GM12864 (cell line): ENCODE data around the gene TBC1D16.

Source experiments
- DNase-seq: peaks from one replicate; pipeline ENCODE4 v3.0.0-alpha.2; 2011; ENCODE audit warnings: low read depth
- H3K4me3 ChIP-seq: 2 replicates; pipeline ENCODE4 v1.5.1; 2011; ENCODE audit warnings: mild to moderate bottlenecking, low read depth, low read length, control low read depth
- TF ChIP-seq, protein P1 (sequence below): IDR thresholded peaks from 2 replicates; pipeline ENCODE4 v1.5.1; 2011; ENCODE audit warnings: low read depth, mild to moderate bottlenecking, moderate library complexity, low read length, control low read depth, inconsistent platforms; ENCODE audit errors: missing control alignments

The TBC1D16 gene

DNA sequence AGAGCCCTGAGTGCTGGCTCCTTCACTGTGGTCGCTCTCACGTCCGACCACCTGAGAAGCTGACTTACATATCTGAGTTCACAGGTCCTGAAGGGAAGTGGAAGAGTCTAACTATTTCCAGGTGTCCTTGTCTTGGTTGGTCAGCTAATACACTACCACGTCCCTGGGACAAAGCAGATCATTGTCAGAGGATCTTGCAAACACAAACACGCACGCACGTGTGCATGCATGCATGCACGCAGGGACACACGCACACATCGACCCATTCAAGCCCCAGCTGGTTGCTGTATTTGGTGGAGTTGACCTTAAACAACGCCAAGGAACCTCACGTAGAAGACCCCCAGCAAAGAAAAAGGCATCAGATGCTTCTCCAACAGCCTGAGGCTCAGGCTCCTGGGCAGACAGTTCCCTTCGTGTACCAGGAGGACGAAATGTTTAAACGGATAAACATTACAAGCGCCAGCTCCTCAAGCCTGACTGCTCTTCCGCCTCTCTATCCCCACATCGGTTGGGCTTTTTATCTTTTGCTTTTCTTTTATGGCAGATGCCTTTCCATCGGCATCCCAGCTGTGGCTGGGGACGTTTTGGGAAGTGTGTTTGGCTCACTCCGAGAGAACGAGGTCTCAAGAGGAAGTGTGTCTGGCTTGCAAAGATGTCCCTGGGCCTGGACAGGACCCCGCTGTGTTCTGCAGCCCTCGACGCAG is 95.8 kb downstream of the TBC1D16 start:
- DNase-seq: no peak
- TF ChIP-seq, protein P1, sequence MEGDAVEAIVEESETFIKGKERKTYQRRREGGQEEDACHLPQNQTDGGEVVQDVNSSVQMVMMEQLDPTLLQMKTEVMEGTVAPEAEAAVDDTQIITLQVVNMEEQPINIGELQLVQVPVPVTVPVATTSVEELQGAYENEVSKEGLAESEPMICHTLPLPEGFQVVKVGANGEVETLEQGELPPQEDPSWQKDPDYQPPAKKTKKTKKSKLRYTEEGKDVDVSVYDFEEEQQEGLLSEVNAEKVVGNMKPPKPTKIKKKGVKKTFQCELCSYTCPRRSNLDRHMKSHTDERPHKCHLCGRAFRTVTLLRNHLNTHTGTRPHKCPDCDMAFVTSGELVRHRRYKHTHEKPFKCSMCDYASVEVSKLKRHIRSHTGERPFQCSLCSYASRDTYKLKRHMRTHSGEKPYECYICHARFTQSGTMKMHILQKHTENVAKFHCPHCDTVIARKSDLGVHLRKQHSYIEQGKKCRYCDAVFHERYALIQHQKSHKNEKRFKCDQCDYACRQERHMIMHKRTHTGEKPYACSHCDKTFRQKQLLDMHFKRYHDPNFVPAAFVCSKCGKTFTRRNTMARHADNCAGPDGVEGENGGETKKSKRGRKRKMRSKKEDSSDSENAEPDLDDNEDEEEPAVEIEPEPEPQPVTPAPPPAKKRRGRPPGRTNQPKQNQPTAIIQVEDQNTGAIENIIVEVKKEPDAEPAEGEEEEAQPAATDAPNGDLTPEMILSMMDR: no peak

DNA sequence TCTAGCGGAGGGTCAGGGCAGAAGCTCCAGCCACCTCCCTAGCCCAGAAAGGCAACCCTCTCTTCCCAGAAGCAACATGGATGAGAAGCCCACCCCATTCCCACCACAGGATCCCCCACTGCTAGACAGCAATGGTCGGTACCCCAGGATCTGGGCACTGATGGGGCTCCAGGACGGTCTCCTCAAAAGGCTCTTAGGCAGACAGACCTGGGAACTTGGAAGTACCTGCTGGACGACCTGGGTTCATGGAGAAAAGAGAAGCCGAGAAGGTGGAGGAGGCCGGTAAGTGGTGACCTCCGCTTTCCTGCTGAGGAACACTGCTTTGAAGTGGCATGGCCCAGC is 96.6 kb downstream of the TBC1D16 start:
- no peak for DNase-seq
- no peak overlapping the region for H3K4me3 ChIP-seq
- TF ChIP-seq, protein P1: no peak

More for the DNA sequence above, 95.8 kb downstream of the TBC1D16 start:
- no peak overlapping the region for H3K4me3 ChIP-seq

DNA sequence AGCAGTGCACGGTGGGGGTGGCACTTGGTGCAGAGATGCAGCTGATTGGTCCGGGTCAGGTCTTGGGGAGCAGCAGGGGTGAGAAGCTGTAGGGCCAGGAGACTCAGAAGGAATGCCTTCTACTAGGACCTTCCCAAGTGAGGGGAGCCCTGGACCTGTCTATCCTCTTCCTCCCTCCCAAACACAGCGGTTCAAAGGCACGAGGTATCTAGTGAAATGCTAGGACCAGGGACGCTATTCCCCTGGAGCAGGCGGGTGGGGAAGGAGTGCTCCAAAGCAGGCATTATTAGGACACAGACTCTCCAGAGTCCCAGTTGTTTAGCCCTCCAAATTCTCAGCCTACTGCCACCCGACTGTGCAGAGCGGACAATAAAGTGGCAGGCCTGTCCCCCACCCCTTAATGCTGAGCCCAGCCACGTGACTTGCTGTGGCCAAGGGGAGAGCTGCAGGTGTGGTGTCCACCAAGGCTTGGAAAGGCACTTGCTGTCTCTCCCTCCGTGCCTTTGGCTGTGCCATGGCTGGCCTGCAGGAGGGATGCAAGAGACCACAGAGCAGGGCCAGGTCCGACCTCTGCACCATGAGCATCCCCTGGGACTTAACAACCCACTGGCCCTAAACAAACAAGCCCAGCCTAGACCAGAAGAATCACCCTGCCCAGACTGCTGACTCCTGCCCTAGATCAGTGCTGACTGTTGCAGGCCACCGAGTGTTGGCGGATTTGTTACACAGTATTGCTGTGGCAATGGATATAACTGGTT is 97.2 kb downstream of the TBC1D16 start:
- no peak overlapping the region for H3K4me3 ChIP-seq

DNA sequence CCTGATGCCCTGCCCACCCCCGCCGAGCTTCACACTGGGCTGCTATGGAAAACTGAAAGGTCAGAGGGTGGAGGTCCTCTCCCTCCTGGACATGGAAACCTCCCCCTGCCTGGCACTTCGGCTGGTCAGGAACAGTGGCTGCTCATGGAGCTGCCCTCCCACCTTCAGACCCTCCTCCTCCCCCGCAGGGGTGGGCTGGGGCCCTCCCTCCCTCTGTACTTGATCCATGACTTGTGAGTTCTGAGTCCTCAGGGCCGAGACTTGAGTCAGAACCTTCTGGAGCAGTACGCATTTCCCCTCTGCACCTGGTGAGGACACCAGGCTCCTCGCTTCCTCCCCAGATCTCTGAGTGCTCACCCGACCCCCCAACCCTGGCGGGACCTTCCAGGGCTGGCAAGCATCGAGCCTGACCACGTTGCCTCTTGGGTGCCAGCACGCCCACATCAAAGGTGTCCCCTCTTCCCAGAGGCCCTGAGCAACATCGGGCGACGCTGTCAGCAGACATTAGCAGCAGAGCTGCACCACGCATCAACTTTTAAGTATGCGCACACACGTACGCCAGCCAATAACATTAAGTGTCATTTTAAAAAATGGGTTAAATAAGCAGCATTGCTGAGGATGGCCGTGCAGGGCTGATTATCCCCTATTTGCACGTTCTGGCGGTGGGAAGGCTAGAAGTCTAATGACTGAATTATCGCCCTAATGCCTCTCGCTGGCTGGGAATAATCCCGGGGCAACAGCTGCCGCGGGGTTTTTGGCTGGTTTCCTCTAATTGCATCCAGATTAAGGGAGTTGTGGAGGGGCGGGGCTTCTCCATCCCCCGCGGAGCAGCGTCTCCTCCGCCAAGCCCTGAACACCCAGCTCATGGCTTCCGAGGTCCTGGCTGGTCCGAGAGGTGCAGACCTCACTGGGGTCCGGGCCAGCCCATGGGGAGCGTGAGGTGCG is 98.0 kb downstream of the TBC1D16 start:
- TF ChIP-seq, protein P1: no peak
- H3K4me3 ChIP-seq: no peak overlapping the region
- no peak for DNase-seq

More for the DNA sequence above, 97.2 kb downstream of the TBC1D16 start:
- TF ChIP-seq, protein P1: no peak
- no peak for DNase-seq

DNA sequence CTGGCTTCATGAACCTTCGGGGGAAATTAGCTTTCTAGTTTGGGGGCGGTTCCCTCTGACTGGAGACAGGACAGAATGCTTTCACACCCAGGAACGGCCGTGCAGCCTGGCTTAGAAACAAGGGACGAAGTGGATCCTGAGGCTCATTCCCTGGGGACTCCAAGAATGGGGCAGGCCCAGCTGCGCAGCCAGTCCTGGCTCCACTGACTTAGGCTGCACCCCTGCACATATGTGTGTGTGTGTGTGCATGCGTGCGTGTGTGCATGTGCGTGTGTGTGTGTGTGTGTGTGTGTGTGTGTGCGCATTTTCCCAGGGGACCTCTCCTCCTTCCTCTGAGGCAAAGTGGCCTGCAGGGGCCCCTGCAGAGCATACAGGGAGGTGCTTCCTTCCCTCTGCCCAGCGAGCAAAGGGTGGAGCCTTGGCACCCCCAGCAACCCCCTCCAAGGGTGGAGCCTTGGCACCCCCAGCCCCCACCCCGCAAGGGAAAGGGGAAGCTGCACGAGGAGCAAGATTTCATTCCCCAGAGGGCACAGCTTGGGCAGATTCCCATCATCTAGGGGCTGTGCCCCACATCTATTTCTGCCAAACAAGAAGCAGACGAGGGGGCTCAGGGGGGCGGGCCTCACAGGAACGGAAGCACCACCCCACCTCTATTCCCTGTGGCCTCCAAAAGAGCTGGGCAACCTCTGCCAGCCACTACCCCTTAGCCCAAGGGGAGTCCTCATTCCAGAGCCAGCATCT is 98.9 kb downstream of the TBC1D16 start:
- TF ChIP-seq, protein P1: no peak
- no peak for DNase-seq
- H3K4me3 ChIP-seq: no peak overlapping the region

DNA sequence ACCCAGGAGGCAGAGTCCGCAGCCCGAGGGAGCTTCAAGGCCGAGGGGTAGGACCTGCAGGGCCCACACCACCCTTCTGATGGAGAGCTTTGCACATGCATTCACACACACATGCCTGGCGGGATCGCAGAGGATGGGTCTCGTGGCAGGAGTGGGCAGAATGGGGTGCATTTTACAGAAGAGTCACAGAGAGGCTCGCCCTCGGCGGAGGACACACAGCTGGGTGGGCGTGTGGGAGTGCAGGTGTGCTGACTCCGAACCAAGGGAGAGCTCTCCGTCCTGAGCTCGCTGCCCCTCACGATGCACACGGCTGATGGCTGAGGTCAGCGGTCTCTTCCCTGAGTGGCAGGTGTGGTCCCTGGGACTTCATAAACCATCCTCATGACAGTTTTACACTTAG is 99.6 kb downstream of the TBC1D16 start:
- no peak overlapping the region for H3K4me3 ChIP-seq
- no peak for DNase-seq

More for the DNA sequence above, 99.6 kb downstream of the TBC1D16 start:
- TF ChIP-seq, protein P1: no peak
